Activated naive CD8-positive, alpha-beta T cell (primary cell): ENCODE results near the gene ADCY7.

ENCODE experiments used
- H3K27ac Mint-ChIP-seq: one replicate; pipeline ENCODE4 v1.8.0; 2021; ENCODE audit warnings: mixed read lengths
- H3K27me3 Mint-ChIP-seq: one replicate; pipeline ENCODE4 v1.8.0; 2021; ENCODE audit warnings: mixed read lengths
- H3K36me3 Mint-ChIP-seq: one replicate; pipeline ENCODE4 v1.8.0; 2021; ENCODE audit warnings: mixed read lengths
- H3K4me1 Mint-ChIP-seq: one replicate; pipeline ENCODE4 v1.8.0; 2021; ENCODE audit warnings: low read depth, mixed read lengths
- H3K4me3 Mint-ChIP-seq: one replicate; pipeline ENCODE4 v1.8.0; 2021; ENCODE audit warnings: mild to moderate bottlenecking, mixed read lengths
- H3K9me3 Mint-ChIP-seq: one replicate; pipeline ENCODE4 v1.8.0; 2021; ENCODE audit warnings: low read depth, mixed read lengths

Gene ADCY7

DNA sequence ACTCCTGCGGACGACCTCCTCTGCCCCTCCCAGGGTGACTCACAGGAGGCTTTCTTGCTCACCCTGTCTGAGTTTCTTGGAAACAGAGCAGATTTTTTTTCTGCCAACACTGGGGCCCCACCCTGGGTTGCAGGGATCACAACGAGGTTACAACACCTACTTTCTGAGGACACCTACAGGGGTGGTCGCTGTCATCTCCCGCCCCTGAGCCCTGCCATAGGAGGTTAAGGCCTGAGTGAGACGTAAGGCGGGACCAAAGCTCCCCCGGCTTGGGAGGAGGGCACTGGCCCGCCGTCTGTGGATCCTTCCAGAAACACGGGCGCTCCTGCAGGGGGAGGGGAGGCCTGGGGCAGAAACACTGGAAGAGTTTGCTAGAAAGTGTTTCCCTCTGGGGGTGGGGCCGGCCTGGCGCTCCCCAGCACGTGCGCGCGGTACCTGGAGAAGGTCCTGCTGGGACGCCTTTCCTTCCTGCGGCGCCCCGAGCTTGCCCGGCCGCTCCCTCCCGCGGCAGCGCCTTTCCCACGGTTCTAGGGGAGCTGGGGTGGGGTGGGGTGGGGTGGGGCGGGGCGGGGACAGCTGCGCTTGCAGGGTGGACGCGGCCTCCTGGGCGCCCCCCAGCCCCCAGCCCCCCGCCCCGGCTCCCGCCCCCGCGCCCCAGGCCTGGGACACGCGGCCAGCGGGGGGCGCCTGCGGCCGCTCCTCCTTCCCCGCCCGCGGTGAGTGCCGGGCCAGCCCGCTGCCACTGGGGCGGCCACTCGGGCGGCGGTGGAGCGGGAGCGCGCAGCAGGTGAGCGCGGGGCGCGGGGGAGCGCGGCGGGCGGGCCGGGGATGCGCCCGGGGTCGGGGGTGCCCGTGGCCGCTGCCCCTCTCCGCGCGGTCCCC, 20.7 kb upstream of the ADCY7 start:
- Mint-ChIP-seq H3K9me3 (no peaks in the 10 kb centered on the region), H3K4me1 (peaks cover 8% of the 10 kb centered on the region), H3K27me3 (no peaks in the 10 kb centered on the region)

DNA sequence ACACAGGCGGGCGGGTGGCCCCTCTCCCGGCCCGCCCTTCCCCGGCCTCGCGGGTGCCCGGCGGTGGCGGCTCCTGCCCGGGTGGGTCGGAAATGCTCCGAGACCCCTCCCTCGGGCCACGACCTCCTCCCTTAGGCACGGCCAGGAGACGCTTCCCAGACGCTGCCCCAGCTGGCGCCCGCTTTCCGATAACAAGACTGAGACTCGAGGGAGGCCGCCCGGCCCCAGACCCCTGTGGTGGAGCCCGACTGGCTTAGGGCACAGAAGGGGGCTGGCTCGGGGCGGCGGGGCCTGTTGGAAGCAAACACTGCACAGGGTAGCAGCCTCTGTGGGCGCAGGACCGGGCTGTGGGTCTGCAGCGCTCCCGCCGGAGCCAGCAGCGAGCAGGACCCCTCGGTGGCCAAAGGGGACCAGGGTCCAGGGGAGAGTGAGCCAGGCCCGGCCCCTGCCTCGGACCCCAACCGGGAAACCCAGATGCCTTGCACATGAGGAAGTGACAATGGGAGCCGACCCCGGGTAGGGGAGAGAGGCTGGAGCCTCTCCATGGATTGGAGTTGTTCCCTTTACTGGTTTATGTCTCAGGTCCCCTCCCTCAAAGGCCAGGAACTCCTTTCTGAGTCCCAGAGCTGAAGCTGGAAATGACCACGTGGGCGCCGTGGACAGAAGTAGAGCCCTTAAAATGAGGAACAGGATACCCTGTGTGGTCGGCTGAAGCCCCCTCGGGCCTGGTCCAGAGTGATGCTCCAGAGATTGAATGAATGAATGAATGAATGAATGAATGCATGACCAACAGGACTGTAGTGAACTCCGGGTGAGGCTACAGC, 19.8 kb upstream of the ADCY7 start:
- H3K4me1 Mint-ChIP-seq: peaks cover 10% of the 10 kb centered on the region
- H3K9me3 Mint-ChIP-seq: no peaks in the 10 kb centered on the region
- H3K27ac Mint-ChIP-seq: no peak overlapping the region
- peak overlapping the region; percentile 72 for H3K4me3 Mint-ChIP-seq
- no peaks in the 10 kb centered on the region for H3K27me3 Mint-ChIP-seq
- H3K36me3 Mint-ChIP-seq: no peaks in the 10 kb centered on the region

More for the DNA sequence above, 20.7 kb upstream of the ADCY7 start:
- Mint-ChIP-seq H3K36me3 (no peaks in the 10 kb centered on the region), H3K27ac (peak overlapping the region; percentile 64), H3K4me3 (peak overlapping the region; percentile 86)

GRCh38 chr16:50247123-50247905, 19.0 kb upstream of the ADCY7 start:
- H3K27me3 Mint-ChIP-seq: no peaks in the 10 kb centered on the region
- no peaks in the 10 kb centered on the region for H3K9me3 Mint-ChIP-seq
- H3K36me3 Mint-ChIP-seq: no peaks in the 10 kb centered on the region
- peak overlapping the region; percentile 69 for H3K4me3 Mint-ChIP-seq
- H3K27ac Mint-ChIP-seq: no peak overlapping the region
- H3K4me1 Mint-ChIP-seq: peaks cover 10% of the 10 kb centered on the region

- no peaks in the 10 kb centered on the region for H3K27me3 Mint-ChIP-seq
- H3K4me1 Mint-ChIP-seq: peaks cover 10% of the 10 kb centered on the region
- no peaks in the 10 kb centered on the region for H3K9me3 Mint-ChIP-seq
- H3K27ac Mint-ChIP-seq: no peak overlapping the region
- H3K36me3 Mint-ChIP-seq: no peaks in the 10 kb centered on the region
- H3K4me3 Mint-ChIP-seq: peak overlapping the region; percentile 49
Observed at GRCh38 chr16:50247906-50248608, 18.3 kb upstream of the ADCY7 start.

GRCh38 chr16:50248845-50249244, 17.5 kb upstream of the ADCY7 start:
- Mint-ChIP-seq H3K27ac (no peak overlapping the region), H3K4me3 (no peak overlapping the region), H3K27me3 (no peaks in the 10 kb centered on the region), H3K4me1 (peaks cover 10% of the 10 kb centered on the region), H3K9me3 (no peaks in the 10 kb centered on the region), H3K36me3 (no peaks in the 10 kb centered on the region)

DNA sequence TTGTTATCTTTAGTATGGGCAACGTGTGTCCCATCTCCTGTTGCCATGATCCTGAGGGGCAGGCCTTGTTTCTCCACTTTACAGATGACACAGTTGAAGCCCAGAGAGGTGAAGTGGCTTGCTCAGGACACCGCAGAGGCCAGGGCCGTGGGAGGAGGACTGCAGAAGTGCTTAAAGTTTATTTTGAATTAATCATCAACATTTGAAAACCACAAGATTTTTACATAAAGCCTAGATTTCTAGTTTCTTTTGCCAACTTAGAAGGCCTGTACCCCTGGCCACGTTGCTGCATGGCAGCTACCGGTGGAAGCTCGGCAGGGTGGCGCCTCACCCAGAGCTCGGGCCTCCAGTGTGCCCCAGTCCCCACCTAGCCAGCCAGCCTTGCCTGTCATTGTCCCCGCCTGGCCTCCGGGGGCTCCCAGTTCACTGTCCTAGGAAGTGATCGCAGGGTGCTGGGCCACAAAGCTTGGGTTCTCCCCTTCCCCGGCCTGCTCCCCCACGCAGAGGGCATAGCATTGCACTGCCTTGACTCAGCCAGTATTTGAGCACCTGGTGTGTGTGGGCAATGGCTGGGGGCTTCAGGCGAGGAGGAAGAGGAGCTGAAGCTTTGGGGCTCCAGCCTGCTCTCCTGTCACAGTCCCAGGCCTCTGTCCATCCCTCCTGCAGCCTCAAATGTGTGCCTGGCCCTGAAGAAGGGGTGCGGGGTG, 14.8 kb upstream of the ADCY7 start:
- Mint-ChIP-seq H3K27ac (peak overlapping the region; percentile 46), H3K4me3 (no peak overlapping the region), H3K27me3 (no peaks in the 10 kb centered on the region), H3K4me1 (peaks cover 2% of the 10 kb centered on the region), H3K9me3 (no peaks in the 10 kb centered on the region), H3K36me3 (peaks cover 2% of the 10 kb centered on the region)

- H3K36me3 Mint-ChIP-seq: peaks cover 2% of the 10 kb centered on the region
- peaks cover 2% of the 10 kb centered on the region for H3K4me1 Mint-ChIP-seq
- H3K27me3 Mint-ChIP-seq: no peaks in the 10 kb centered on the region
- H3K4me3 Mint-ChIP-seq: no peak overlapping the region
- no peaks in the 10 kb centered on the region for H3K9me3 Mint-ChIP-seq
- no peak overlapping the region for H3K27ac Mint-ChIP-seq
Observed at GRCh38 chr16:50252082-50252611, 14.2 kb upstream of the ADCY7 start.

GRCh38 chr16:50252874-50253513, 13.4 kb upstream of the ADCY7 start:
- Mint-ChIP-seq H3K4me3 (no peak overlapping the region), H3K36me3 (peaks cover 2% of the 10 kb centered on the region), H3K27me3 (no peaks in the 10 kb centered on the region), H3K9me3 (no peaks in the 10 kb centered on the region), H3K27ac (no peak overlapping the region), H3K4me1 (peaks cover 2% of the 10 kb centered on the region)

GRCh38 chr16:50253514-50253910, 12.8 kb upstream of the ADCY7 start:
- H3K27ac Mint-ChIP-seq: no peak overlapping the region
- H3K27me3 Mint-ChIP-seq: no peaks in the 10 kb centered on the region
- H3K9me3 Mint-ChIP-seq: no peaks in the 10 kb centered on the region
- peaks cover 2% of the 10 kb centered on the region for H3K36me3 Mint-ChIP-seq
- no peak overlapping the region for H3K4me3 Mint-ChIP-seq
- H3K4me1 Mint-ChIP-seq: peaks cover 2% of the 10 kb centered on the region

- H3K27ac Mint-ChIP-seq: no peak overlapping the region
- no peak overlapping the region for H3K4me3 Mint-ChIP-seq
- peaks cover 4% of the 10 kb centered on the region for H3K4me1 Mint-ChIP-seq
- peaks cover 2% of the 10 kb centered on the region for H3K36me3 Mint-ChIP-seq
- no peaks in the 10 kb centered on the region for H3K27me3 Mint-ChIP-seq
- no peaks in the 10 kb centered on the region for H3K9me3 Mint-ChIP-seq
Observed at GRCh38 chr16:50254072-50254471, 12.3 kb upstream of the ADCY7 start.

DNA sequence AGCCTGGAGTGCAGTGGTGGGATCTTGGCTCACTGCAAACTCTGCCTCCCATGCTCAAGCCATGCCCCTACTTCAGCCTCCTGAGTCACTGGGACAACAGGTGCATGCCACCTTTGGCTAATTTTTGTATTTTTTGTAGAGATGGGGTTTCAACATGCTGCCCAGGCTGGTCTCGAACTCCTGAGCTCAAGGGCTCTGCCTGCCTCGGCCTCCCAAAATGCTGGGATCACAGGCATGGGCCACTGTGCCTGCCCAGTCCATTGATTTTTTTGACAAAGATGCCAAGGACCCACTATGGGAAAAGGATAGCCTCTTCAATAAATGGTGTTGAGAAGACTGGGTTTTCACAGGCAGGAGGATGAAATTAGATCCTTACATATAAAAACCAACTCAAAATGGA, 10.8 kb upstream of the ADCY7 start:
- Mint-ChIP-seq H3K36me3 (peaks cover 2% of the 10 kb centered on the region), H3K4me1 (peaks cover 16% of the 10 kb centered on the region), H3K27me3 (no peaks in the 10 kb centered on the region), H3K4me3 (no peak overlapping the region), H3K27ac (no peak overlapping the region), H3K9me3 (no peaks in the 10 kb centered on the region)

GRCh38 chr16:50256604-50257003, 9.7 kb upstream of the ADCY7 start:
- no peak overlapping the region for H3K27ac Mint-ChIP-seq
- no peaks in the 10 kb centered on the region for H3K27me3 Mint-ChIP-seq
- H3K4me1 Mint-ChIP-seq: peaks cover 15% of the 10 kb centered on the region
- no peak overlapping the region for H3K4me3 Mint-ChIP-seq
- no peaks in the 10 kb centered on the region for H3K9me3 Mint-ChIP-seq
- peaks cover 2% of the 10 kb centered on the region for H3K36me3 Mint-ChIP-seq

DNA sequence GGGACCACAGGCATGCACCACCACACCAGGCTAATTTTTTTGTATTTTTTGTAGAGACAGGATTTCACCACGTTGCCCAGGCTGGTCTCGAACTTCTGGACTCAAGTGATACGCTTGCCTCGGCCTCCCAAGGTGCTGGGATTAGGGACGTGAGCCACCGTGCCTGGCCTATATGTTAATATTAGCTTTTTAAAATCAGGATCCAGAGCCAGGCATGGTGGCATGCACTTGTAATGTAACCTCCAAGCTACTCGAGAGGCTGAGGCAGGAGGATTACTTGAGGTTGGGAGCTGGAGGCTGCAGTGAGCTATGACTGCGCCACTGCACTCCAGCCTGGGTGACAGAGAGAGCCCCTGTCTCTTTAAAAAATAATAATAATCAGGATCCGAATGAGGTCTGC, 8.5 kb upstream of the ADCY7 start:
- H3K4me1 Mint-ChIP-seq: peaks cover 20% of the 10 kb centered on the region
- peaks cover 2% of the 10 kb centered on the region for H3K36me3 Mint-ChIP-seq
- H3K9me3 Mint-ChIP-seq: no peaks in the 10 kb centered on the region
- H3K4me3 Mint-ChIP-seq: no peak overlapping the region
- no peaks in the 10 kb centered on the region for H3K27me3 Mint-ChIP-seq
- no peak overlapping the region for H3K27ac Mint-ChIP-seq
